ENCODE results near the gene ZNF185.

Gene ZNF185

GRCh38 chrX:152945021-152945979, 47.4 kb downstream of the ZNF185 start:
- in situ Hi-C loops (cut with MboI; ENCODE audit: low sequenced_read_pairs), result loop anchor here (25.0 kb wide), 1 partner anchor 542 kb away; the partner anchor contains the start of gene BGN

- in situ Hi-C loops (cut with MboI; ENCODE audit: low sequenced_read_pairs), result loop anchor here (25.0 kb wide), 1 partner anchor 541 kb away; the partner anchor contains the start of gene BGN
Measured at GRCh38 chrX:152946681-152947080, 48.8 kb downstream of the ZNF185 start.

Measured in HL-60/S4 treated with phorbol 12-myristate 13-acetate at 8.2 ng/mL for 4 days and 3 days (cell line).